SK-N-MC (cell line): Measurements from ENCODE around the gene TMEM14C.

Experiments used
- EZH2 ChIP-seq: fragments of 200-600 bp; sonication (generic); IDR thresholded peaks from one replicate; pipeline ENCODE4 v1.6.1; 2017; ENCODE audit warnings: antibody characterized with exemption
- FOXP2 ChIP-seq: optimal IDR thresholded peaks from 2 replicates; pipeline ENCODE3; 2011; ENCODE audit warnings: mild to moderate bottlenecking, moderate library complexity; ENCODE audit not compliant: insufficient read depth; ENCODE audit errors: extremely low read length, control extremely low read depth
- POLR2AphosphoS5 ChIP-seq: IDR thresholded peaks from 2 replicates; pipeline ENCODE4 v1.6.1; 2012; ENCODE audit warnings: mild to moderate bottlenecking, low read depth, low read length, borderline replicate concordance

GRCh38 chr6:10742251-10742650, 19.4 kb downstream of the TMEM14C start:
- no peak for TF ChIP-seq EZH2
- no peak for TF ChIP-seq POLR2AphosphoS5
- TF ChIP-seq FOXP2, result no peak
